Measurements from ENCODE around the gene MTA1.
A peak's percentile ranks its signal among the peaks of the same experiment; 100 is the strongest.

MTA1 gene

GRCh38 chr14:105386581-105387529 is 32.8 kb upstream of the MTA1 start:
- Histone ChIP-seq H3K27ac (peak overlapping the region; percentile 18), H3K4me3 (no peak overlapping the region), H3K27me3 (no peaks in the 10 kb centered on the region), H4K20me1 (peaks cover 13% of the 10 kb centered on the region; the same call in 1 of the 2 replicates), H3K9me3 (no peaks in the 10 kb centered on the region), H3K4me2 (no peak overlapping the region; the same call in 1 of the 2 replicates), H3K9ac (0 out of 2 replicates have a peak overlapping the region, but pooled peaks have one; percentile 2), H3K4me1 (peaks cover 69% of the 10 kb centered on the region), H3K36me3 (peaks cover 60% of the 10 kb centered on the region)
- TF ChIP-seq Cebpa-rat (IDR thresholded peaks at IDR 0.05), result no peak

- Histone ChIP-seq H4K20me1 (peaks cover 13% of the 10 kb centered on the region; the same call in 1 of the 2 replicates), H3K27me3 (no peaks in the 10 kb centered on the region), H3K4me3 (no peak overlapping the region), H3K36me3 (peaks cover 54% of the 10 kb centered on the region), H3K9me3 (no peaks in the 10 kb centered on the region), H3K4me1 (peaks cover 76% of the 10 kb centered on the region), H3K9ac (0 out of 2 replicates have a peak overlapping the region, but pooled peaks have one; percentile 2), H3K27ac (peak overlapping the region; percentile 18; the same call in 1 of the 2 replicates), H3K4me2 (peak overlapping the region; percentile 89)
- no peak for TF ChIP-seq Cebpa-rat (IDR thresholded peaks at IDR 0.05)
These were observed 32.1 kb upstream of the MTA1 start for GRCh38 chr14:105387530-105387922.

GRCh38 chr14:105388110-105388951 is 31.3 kb upstream of the MTA1 start:
- TF ChIP-seq Cebpa-rat (IDR thresholded peaks at IDR 0.05), result no peak
- Histone ChIP-seq H3K27me3 (no peaks in the 10 kb centered on the region), H3K4me3 (no peak overlapping the region), H3K27ac (peak overlapping the region; percentile 86), H3K36me3 (peaks cover 46% of the 10 kb centered on the region), H4K20me1 (peaks cover 13% of the 10 kb centered on the region; the same call in 1 of the 2 replicates), H3K4me1 (peaks cover 84% of the 10 kb centered on the region), H3K9ac (peak overlapping the region; percentile 64), H3K4me2 (peak overlapping the region; percentile 89), H3K9me3 (no peaks in the 10 kb centered on the region)

GRCh38 chr14:105388976-105389375 is 30.7 kb upstream of the MTA1 start:
- peaks cover 39% of the 10 kb centered on the region for H3K36me3 ChIP-seq
- H4K20me1 ChIP-seq, result peaks cover 13% of the 10 kb centered on the region; the same call in 1 of the 2 replicates
- peak overlapping the region; percentile 64 for H3K9ac ChIP-seq
- no peak for TF ChIP-seq Cebpa-rat (IDR thresholded peaks at IDR 0.05)
- peaks cover 86% of the 10 kb centered on the region for H3K4me1 ChIP-seq
- no peak overlapping the region for H3K4me3 ChIP-seq
- peak overlapping the region; percentile 89 for H3K4me2 ChIP-seq
- no peaks in the 10 kb centered on the region for H3K27me3 ChIP-seq
- H3K27ac ChIP-seq, result peak overlapping the region; percentile 86
- H3K9me3 ChIP-seq, result no peaks in the 10 kb centered on the region

GRCh38 chr14:105389534-105389933 is 30.1 kb upstream of the MTA1 start:
- H3K9ac ChIP-seq, result peak overlapping the region; percentile 64
- TF ChIP-seq Cebpa-rat (IDR thresholded peaks at IDR 0.05), result no peak
- H3K4me3 ChIP-seq, result peak overlapping the region; percentile 1; the same call in 1 of the 2 replicates
- peak overlapping the region; percentile 89 for H3K4me2 ChIP-seq
- H3K27ac ChIP-seq, result peak overlapping the region; percentile 86
- peaks cover 91% of the 10 kb centered on the region for H3K4me1 ChIP-seq
- no peaks in the 10 kb centered on the region for H3K9me3 ChIP-seq
- peaks cover 13% of the 10 kb centered on the region; the same call in 1 of the 2 replicates for H4K20me1 ChIP-seq
- H3K36me3 ChIP-seq, result peaks cover 38% of the 10 kb centered on the region
- no peaks in the 10 kb centered on the region for H3K27me3 ChIP-seq

GRCh38 chr14:105389976-105390848 is 29.4 kb upstream of the MTA1 start:
- peaks cover 13% of the 10 kb centered on the region; the same call in 1 of the 2 replicates for H4K20me1 ChIP-seq
- H3K27me3 ChIP-seq, result no peaks in the 10 kb centered on the region
- H3K27ac ChIP-seq, result peak overlapping the region; percentile 86
- TF ChIP-seq Cebpa-rat (IDR thresholded peaks at IDR 0.05), result no peak
- peaks cover 31% of the 10 kb centered on the region for H3K36me3 ChIP-seq
- H3K4me3 ChIP-seq, result peak overlapping the region; percentile 1; the same call in 1 of the 2 replicates
- H3K4me2 ChIP-seq, result peak overlapping the region; percentile 89
- H3K9me3 ChIP-seq, result no peaks in the 10 kb centered on the region
- H3K9ac ChIP-seq, result peak overlapping the region; percentile 64
- H3K4me1 ChIP-seq, result peaks cover 93% of the 10 kb centered on the region

GRCh38 chr14:105390849-105391500 is 28.7 kb upstream of the MTA1 start:
- peaks cover 13% of the 10 kb centered on the region; the same call in 1 of the 2 replicates for H4K20me1 ChIP-seq
- peaks cover 95% of the 10 kb centered on the region for H3K4me1 ChIP-seq
- no peaks in the 10 kb centered on the region for H3K27me3 ChIP-seq
- H3K36me3 ChIP-seq, result peaks cover 23% of the 10 kb centered on the region
- H3K9me3 ChIP-seq, result no peaks in the 10 kb centered on the region
- peak overlapping the region; percentile 86 for H3K27ac ChIP-seq
- H3K9ac ChIP-seq, result peak overlapping the region; percentile 64
- 0 out of 2 replicates have a peak overlapping the region, but pooled peaks have one; percentile 1 for H3K4me3 ChIP-seq
- no peak for TF ChIP-seq Cebpa-rat (IDR thresholded peaks at IDR 0.05)
- peak overlapping the region; percentile 89 for H3K4me2 ChIP-seq

GRCh38 chr14:105391541-105391940 is 28.1 kb upstream of the MTA1 start:
- H3K27ac ChIP-seq, result peak overlapping the region; percentile 86
- H3K27me3 ChIP-seq, result no peaks in the 10 kb centered on the region
- H3K36me3 ChIP-seq, result peaks cover 18% of the 10 kb centered on the region
- peaks cover 13% of the 10 kb centered on the region; the same call in 1 of the 2 replicates for H4K20me1 ChIP-seq
- peaks cover 95% of the 10 kb centered on the region for H3K4me1 ChIP-seq
- no peaks in the 10 kb centered on the region for H3K9me3 ChIP-seq
- H3K9ac ChIP-seq, result peak overlapping the region; percentile 30; the same call in 1 of the 2 replicates
- H3K4me3 ChIP-seq, result no peak overlapping the region
- H3K4me2 ChIP-seq, result peak overlapping the region; percentile 89
- TF ChIP-seq Cebpa-rat (IDR thresholded peaks at IDR 0.05), result no peak

All from BLaER1 (cell line).